Renal cortex interstitium (tissue), 11 donors: ENCODE results near the gene PPFIA4. TPM values are rescaled to one million over a fixed set of nuclear protein-coding genes. Genes with fewer than 3 reads are reported as not detected.

Experiments
- DNase-seq, 11 donors: peaks; one replicate each; pipeline ENCODE4 v3.0.0-alpha.2; 2013; ENCODE audit warnings: low read depth in 9 of 11, low spot score in 4 of 11; ENCODE audit errors: extremely low read depth in 1 of 11
- polyA plus RNA-seq, 3 donors: library from polyadenylated mRNA; unstranded; fragments of 120-200 nt; gene quantifications; one replicate each; pipeline ENCODE4 v1.2.1, GENCODE V29; 2013; ENCODE audit not compliant: insufficient read length in 3 of 3

PPFIA4 gene
- polyA plus RNA-seq, 3 donors = 7.4 to 14.9 (median 8.5) TPM

DNA sequence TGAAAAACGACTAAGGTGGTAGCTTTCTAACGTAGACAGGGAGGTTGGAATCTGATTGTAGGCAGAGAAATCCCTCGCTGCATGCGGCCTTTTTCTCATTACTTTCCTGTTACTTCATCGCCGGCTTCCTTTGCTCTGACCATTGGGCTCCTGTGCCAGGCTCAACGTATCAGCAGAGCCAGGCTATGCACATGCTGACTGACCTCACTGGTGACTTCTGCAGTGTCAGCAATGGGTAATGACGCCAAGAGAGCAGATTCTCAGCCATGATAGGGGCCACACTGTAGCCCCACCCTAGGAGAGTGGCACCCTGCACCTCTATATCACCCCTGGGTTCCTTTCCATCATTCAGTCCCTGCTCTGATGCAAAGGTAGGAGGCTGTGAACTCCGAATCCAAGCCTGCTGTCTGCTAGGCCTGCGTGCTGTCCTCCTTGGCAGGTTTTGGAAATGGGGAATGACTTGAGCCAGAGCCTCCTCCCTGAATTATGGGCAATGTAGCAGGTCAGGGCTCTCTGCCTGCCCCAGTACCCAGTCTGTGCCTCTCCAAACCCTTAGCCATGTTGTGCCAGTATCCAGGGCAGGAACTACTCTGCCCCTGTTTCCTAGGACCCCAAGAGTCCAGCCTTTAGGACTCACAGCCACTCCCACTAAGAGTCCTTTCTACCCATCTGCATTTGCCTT lies 11.4 kb downstream of the PPFIA4 start:
- no peak for DNase-seq

DNA sequence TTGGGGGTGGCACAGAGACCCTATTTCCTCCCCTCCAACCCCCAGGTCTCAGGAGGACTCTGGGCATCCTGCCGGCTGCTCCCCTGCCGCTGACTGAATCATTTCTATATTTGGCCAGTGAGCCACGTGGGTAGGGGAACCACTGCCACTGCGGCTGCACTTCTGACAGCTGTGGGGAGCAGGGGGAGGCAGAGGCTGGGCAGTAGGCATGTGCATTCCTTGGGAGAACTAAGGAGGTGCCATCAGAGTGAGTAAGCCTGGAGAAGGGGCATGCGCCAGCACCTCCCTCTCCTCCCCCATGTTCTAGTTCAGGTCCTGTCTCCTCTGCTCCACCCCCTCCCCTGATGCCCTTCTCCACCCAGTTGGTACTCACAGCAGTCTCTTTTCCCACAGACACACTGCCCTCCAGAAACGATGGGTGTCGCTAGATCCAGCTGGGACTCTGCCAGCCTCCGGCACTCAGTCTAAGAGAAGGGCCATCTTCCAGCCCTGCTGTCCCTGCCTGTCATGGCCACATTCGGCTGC lies 12.0 kb downstream of the PPFIA4 start:
- DNase-seq = no peak

DNA sequence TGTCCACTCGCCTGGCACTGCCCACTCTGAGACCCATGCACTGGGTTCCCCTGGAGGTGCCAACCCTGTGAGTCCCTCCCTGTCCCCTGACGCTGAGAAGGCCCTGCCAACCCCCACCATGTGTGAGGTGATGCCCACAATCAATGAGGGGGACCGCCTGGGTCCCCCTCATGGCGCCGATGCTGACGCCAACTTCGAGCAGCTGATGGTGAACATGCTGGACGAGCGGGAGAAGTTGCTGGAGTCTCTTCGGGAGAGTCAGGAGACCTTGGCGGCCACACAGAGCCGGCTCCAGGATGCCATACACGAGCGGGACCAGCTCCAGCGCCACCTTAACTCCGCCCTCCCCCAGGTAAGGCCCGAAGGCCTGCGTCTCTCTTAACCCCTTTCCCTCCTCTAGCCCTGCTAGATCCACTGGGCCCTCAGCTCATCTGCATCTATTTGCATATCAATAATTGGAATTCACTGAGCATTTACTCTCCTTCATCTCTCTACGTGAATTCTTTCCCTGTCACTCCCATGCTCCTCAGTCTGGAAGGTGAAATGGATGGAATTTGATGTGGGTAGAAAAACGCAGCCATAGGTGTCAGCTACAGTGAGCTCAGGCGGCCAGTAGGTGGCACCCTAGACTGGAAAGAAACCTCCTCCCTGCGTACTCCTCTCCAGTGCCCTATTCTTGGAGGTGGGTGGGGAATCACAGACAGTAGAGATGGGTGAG lies 12.8 kb downstream of the PPFIA4 start:
- DNase-seq = peak in 6 of 11 donors; percentile 46 to 71 (median 60)

- DNase-seq = no peak
Measured at GRCh38 chr1:203039609-203040512, 13.6 kb downstream of the PPFIA4 start.

- DNase-seq = no peak
Measured at GRCh38 chr1:203040513-203041275, 14.4 kb downstream of the PPFIA4 start.

DNA sequence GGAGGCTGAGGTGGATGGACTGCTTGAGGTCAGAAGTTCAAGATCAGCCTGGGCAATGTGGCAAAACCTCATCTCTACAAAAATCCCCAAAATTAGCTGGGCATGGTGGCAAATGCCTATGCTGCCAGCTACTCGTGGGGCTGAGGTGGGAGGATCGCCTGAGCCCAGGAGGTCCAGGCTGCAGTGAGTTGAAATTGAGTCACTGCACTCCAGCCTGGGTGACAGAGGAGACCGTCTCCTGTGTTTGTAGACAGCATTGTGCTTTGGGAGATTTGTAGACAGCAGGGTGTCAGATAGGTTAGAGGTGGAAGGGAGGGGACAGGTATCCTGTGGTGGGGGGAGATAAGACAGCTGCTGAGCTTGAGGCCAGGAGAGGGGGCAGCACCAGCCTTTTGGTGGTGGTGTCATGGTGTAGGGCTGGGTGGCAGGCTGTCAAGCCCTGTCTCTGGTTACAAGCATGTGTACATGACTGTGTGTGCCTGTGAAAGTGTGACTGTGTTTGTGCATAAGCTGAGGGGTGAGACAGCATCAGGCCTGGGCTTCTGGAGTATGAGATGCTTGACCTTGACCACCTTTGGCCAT lies 15.2 kb downstream of the PPFIA4 start:
- no peak for DNase-seq

- DNase-seq = no peak
Measured at GRCh38 chr1:203043830-203044545, 17.7 kb downstream of the PPFIA4 start.

GRCh38 chr1:203044546-203045250 lies 18.4 kb downstream of the PPFIA4 start:
- DNase-seq = no peak

DNA sequence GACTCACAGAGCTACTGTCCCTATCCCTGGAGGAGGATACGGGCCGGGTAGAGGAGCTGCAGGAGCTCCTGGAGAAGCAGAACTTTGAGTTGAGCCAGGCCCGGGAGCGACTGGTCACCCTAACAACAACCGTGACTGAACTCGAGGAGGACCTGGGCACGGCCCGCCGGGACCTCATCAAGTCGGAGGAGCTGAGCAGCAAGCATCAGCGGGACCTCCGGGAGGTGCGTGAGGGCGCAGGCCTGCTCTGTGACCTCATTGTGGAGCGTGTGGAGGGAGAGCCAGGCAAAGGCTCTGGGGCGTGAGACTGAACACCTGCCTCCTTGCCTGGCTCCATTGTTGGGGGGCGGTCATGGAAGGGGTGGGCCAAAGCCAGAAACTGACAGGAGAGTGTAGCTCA lies 19.0 kb downstream of the PPFIA4 start:
- no peak for DNase-seq

- DNase-seq = no peak
Measured at GRCh38 chr1:203045821-203046594, 19.7 kb downstream of the PPFIA4 start.

DNA sequence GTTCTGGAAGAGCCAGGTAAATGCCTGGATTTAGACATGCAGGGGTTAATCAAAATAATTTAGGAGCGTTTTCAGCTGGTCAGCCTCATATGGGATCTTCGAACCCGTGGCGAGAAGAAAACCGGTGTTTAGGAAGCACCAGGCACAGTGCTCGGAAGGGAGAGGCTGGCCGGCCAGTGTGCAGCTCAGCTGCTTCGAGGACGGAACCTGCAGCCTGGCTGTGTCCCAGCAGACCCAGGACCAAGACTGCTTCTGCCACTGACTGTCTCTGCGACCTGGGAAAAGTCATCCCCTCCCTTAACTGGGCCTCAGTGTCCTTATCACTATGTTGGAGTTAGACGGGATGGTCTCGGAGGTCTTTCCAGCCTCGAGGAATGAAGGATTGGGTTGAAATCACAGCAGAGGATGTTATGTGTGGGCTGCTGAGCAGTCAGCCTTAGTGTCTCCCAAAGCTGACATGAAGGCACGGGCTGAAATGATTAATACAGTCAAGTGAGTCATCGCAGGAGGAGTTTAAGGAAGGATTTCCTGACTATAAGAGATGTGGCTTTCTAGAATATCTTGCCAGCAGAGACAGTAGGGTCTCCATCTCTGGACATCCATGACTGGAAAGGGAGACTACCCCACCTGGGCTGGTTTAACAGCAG lies 20.8 kb downstream of the PPFIA4 start:
- no peak for DNase-seq

DNA sequence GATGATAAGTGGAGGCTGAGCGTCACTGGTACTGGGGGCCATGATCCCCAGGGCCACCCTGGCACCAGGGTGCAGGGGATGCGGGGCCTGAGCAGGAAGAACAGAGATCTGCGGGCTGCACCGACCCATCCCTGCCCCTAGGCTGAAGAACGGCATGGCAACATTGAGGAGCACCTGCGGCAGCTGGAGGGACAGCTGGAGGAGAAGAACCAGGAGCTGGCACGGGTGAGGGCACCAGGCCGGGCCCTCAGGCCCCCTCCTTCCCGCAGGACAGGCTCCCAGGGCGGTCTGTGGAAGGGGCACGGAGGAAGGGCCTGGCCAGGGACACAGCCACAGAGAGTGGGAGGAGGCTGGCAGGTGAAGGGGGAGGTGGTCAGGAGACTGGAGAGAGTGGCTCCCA lies 21.8 kb downstream of the PPFIA4 start:
- no peak for DNase-seq

- DNase-seq = no peak
Measured at GRCh38 chr1:203048555-203049051, 22.3 kb downstream of the PPFIA4 start.

GRCh38 chr1:203049077-203049476 lies 22.8 kb downstream of the PPFIA4 start:
- DNase-seq = no peak

- no peak for DNase-seq
Measured at GRCh38 chr1:203049576-203050180, 23.4 kb downstream of the PPFIA4 start.
